ENCODE data around the gene GRIA1.

The GRIA1 gene

GRCh38 chr5:153500178-153500577, 9.7 kb downstream of the GRIA1 start:
- no peak for DNase-seq

GRCh38 chr5:153504726-153505125, 14.3 kb downstream of the GRIA1 start:
- no peak for DNase-seq

- no peak for DNase-seq
These were observed 18.2 kb downstream of the GRIA1 start for GRCh38 chr5:153508700-153509099.

GRCh38 chr5:153511622-153512021, 21.2 kb downstream of the GRIA1 start:
- no peak for DNase-seq

GRCh38 chr5:153513156-153513555, 22.7 kb downstream of the GRIA1 start:
- DNase-seq: no peak

GRCh38 chr5:153515301-153515700, 24.8 kb downstream of the GRIA1 start:
- no peak for DNase-seq

GRCh38 chr5:153516504-153517240, 26.2 kb downstream of the GRIA1 start:
- DNase-seq: no peak

GRCh38 chr5:153517241-153517611, 26.8 kb downstream of the GRIA1 start:
- DNase-seq: no peak

GRCh38 chr5:153520137-153520536, 29.7 kb downstream of the GRIA1 start:
- no peak for DNase-seq

- DNase-seq: no peak
These were observed 30.5 kb downstream of the GRIA1 start for GRCh38 chr5:153520952-153521351.

GRCh38 chr5:153523211-153523610, 32.7 kb downstream of the GRIA1 start:
- no peak for DNase-seq

GRCh38 chr5:153523831-153524230, 33.4 kb downstream of the GRIA1 start:
- DNase-seq: no peak

- DNase-seq: no peak
These were observed 35.1 kb downstream of the GRIA1 start for GRCh38 chr5:153525536-153525935.

- DNase-seq: no peak
These were observed 40.1 kb downstream of the GRIA1 start for GRCh38 chr5:153530357-153531143.

- no peak for DNase-seq
These were observed 43.1 kb downstream of the GRIA1 start for GRCh38 chr5:153533546-153533945.

GRCh38 chr5:153534102-153534501, 43.6 kb downstream of the GRIA1 start:
- no peak for DNase-seq

- no peak for DNase-seq
These were observed 46.7 kb downstream of the GRIA1 start for GRCh38 chr5:153537207-153537606.

- no peak for DNase-seq
These were observed 49.5 kb downstream of the GRIA1 start for GRCh38 chr5:153539983-153540382.

GRCh38 chr5:153542536-153542935, 52.1 kb downstream of the GRIA1 start:
- DNase-seq: no peak

- no peak for DNase-seq
These were observed 52.8 kb downstream of the GRIA1 start for GRCh38 chr5:153543288-153543687.

- no peak for DNase-seq
These were observed 53.5 kb downstream of the GRIA1 start for GRCh38 chr5:153543959-153544470.

GRCh38 chr5:153544706-153545105, 54.2 kb downstream of the GRIA1 start:
- no peak for DNase-seq

GRCh38 chr5:153546566-153546965, 56.1 kb downstream of the GRIA1 start:
- no peak for DNase-seq

- no peak for DNase-seq
These were observed 61.1 kb downstream of the GRIA1 start for GRCh38 chr5:153551537-153552079.

Measured in GF-D8 (cell line).